Measurements from ENCODE around the gene IER5. TPM values are rescaled to one million over a fixed set of nuclear protein-coding genes. Genes with fewer than 3 reads are reported as not detected.

The IER5 gene
- total and polyA plus RNA-seq, 2 of the 13 experiments (the other 11 are each of a cell fraction or from before 2014, with no cell fraction given) = 2.5 to 3.5 TPM

DNA sequence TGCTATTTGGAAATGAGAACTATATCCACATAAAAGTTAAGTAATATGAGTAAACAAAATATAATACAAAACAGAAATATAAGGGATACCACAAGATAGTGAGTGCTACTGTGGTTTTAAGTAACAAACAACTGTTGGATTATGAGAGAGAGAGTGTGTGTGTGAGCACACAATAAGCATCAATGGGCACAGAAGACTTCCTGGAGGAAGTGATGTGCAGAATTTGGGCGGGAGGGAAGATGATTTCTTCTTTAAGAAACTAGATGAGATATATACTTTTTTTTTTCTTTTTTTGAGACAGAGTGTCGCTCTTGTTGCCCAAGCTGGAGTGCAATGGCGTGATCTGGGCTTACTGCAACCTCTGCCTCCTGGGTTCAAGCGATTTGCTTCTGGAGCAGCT lies 7.9 kb upstream of the IER5 start:
- Histone ChIP-seq H4K20me1 (ENCODE audit: insufficient read depth, low read length) (no peaks in the 10 kb centered on the region), H3K9ac (ENCODE audit: insufficient read depth, low read depth, low read length) (no peak overlapping the region), H3K79me2 (ENCODE audit: insufficient read depth, low read length) (no peaks in the 10 kb centered on the region), H3K4me3 (replicated peaks in 1 of 3; ENCODE audit: insufficient read depth in 1 of 3, low read depth in 2 of 3, low read length in 3 of 3) (no peak overlapping the region), H3K9me3 (ENCODE audit: low read length) (no peaks in the 10 kb centered on the region), H3K27me3 (ENCODE audit: control insufficient read depth in 1 of 2, insufficient read depth in 2 of 2, low read length in 2 of 2) (peaks cover 3 to 24% of the 10 kb centered on the region in 2 experiments; a peak in 2 of 5 replicates), H3K4me1 (ENCODE audit: insufficient read depth, low read length) (peaks cover 18% of the 10 kb centered on the region), H3K4me2 (ENCODE audit: low read depth, low read length) (no peak overlapping the region), H3K36me3 (replicated peaks in 1 of 2; ENCODE audit: control insufficient read depth in 1 of 2, insufficient read depth in 2 of 2, low read length in 2 of 2) (no peaks in the 10 kb centered on the region), H2AFZ (ENCODE audit: low read length) (no peak overlapping the region), H3K27ac (ENCODE audit: extremely low read length, insufficient read depth, low read length) (no peak overlapping the region)
- in situ Hi-C loops (cut with HindIII; ENCODE audit: extremely low pct_ligation_motif_present, low pct_unique_long_range_greater_than_20kb) = no loop called here
- no peak for ATAC-seq
- ChIA-PET CTCF (ENCODE audit: low intra/inter-chr PET ratio, low total read pairs) (no interaction called here), POLR2A (interaction anchor here (1.0 to 1.4 kb wide), 2 partner anchors 10 to 12 kb away, joined by 3 read pairs; no protein-coding TSS in a partner anchor)
- TF ChIP-seq AHDC1 (CRISPR knock-in tag; IDR thresholded peaks at IDR 0.05; ENCODE audit: borderline replicate concordance) = no peak
- intact Hi-C loops (cut with micrococcal nuclease; ENCODE audit: unreplicated experiment) = loop anchor here (5.0 kb wide), 1 partner anchor 198 kb away; no protein-coding TSS in a partner anchor
- no peak for FAIRE-seq
- WGBS (ENCODE audit: low lambda C conversion rate) = 89% methylated on average over 4 of the region's 4 CpGs
- BruUV-seq (replicated peaks) = no TSS peak
- DNase-seq (ENCODE audit: low spot score) = no peak

DNA sequence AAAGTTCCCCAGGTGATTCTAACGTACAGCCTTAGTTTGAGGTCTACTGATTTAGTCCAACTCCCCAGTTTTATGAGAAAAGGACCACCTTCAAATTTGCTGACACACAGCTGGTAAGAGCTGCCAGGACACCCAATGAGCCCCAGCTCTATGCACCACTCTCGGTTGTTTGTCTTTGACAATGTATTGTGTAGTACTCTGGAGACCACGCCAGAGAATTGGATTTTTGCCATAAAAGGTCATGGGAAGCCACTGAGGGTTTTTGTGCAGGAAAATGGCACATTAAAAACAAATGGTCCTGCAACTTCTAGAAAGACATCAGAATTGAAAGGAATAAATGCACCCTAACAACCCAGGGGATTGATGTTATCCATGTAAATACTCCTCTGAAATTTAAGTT lies 7.1 kb upstream of the IER5 start:
- 3% methylated on average over 3 of the region's 3 CpGs for WGBS (ENCODE audit: low lambda C conversion rate)
- in situ Hi-C loops (cut with HindIII; ENCODE audit: extremely low pct_ligation_motif_present, low pct_unique_long_range_greater_than_20kb) = no loop called here
- no peak for FAIRE-seq

More for the DNA sequence above, 7.1 kb upstream of the IER5 start:
- H3K4me2 ChIP-seq (ENCODE audit: low read depth, low read length) = no peak overlapping the region
- TF ChIP-seq SRF (IDR thresholded peaks at IDR 0.05; ENCODE audit: low read depth, low read length) (0 out of 2 replicates have a peak, but pooled peaks have one; percentile 70), ZNF891 (CRISPR knock-in tag; IDR thresholded peaks at IDR 0.05) (no peak)
- H3K27ac ChIP-seq (ENCODE audit: extremely low read length, insufficient read depth, low read length) = no peak overlapping the region
- no peaks in the 10 kb centered on the region for H3K9me3 ChIP-seq (ENCODE audit: low read length)
- H3K79me2 ChIP-seq (ENCODE audit: insufficient read depth, low read length) = no peaks in the 10 kb centered on the region
- ChIA-PET POLR2A (interaction anchor here (1.0 to 1.4 kb wide), 2 partner anchors 9 to 11 kb away, joined by 3 read pairs; no protein-coding TSS in a partner anchor), CTCF (ENCODE audit: low intra/inter-chr PET ratio, low total read pairs) (no interaction called here)
- no peak overlapping the region for H2AFZ ChIP-seq (ENCODE audit: low read length)
- no peak overlapping the region for H3K9ac ChIP-seq (ENCODE audit: insufficient read depth, low read depth, low read length)
- BruUV-seq (replicated peaks) = no TSS peak
- peaks cover 18% of the 10 kb centered on the region for H3K4me1 ChIP-seq (ENCODE audit: insufficient read depth, low read length)
- DNase-seq (ENCODE audit: low spot score) (peak; percentile 23), ATAC-seq (no peak; the same call in 2 of the 3 replicates)
- intact Hi-C loops (cut with micrococcal nuclease; ENCODE audit: unreplicated experiment) = loop anchor here (5.0 kb wide), 1 partner anchor 199 kb away; no protein-coding TSS in a partner anchor
- no peak overlapping the region for H3K4me3 ChIP-seq (replicated peaks in 1 of 3; ENCODE audit: insufficient read depth in 1 of 3, low read depth in 2 of 3, low read length in 3 of 3)
- H4K20me1 ChIP-seq (ENCODE audit: insufficient read depth, low read length) = no peaks in the 10 kb centered on the region
- no peaks in the 10 kb centered on the region for H3K36me3 ChIP-seq (replicated peaks in 1 of 2; ENCODE audit: control insufficient read depth in 1 of 2, insufficient read depth in 2 of 2, low read length in 2 of 2)
- peaks cover 3 to 21% of the 10 kb centered on the region in 2 experiments; a peak in 2 of 5 replicates for H3K27me3 ChIP-seq (ENCODE audit: control insufficient read depth in 1 of 2, insufficient read depth in 2 of 2, low read length in 2 of 2)
